Measurements from ENCODE around the gene SLC35D1. TPM values are rescaled to one million over a fixed set of nuclear protein-coding genes. Genes with fewer than 3 reads are reported as not detected.

Gene SLC35D1
- total RNA-seq (10 to 100 TPM; 16.9 to 17.7 TPM), polyA plus RNA-seq (1 to 10 TPM; 2.1 to 3.5 TPM)

GRCh38 chr1:67053785-67054772 lies at the start of gene SLC35D1:
Gene SLC35D1 (minus strand): TSS chr1:67054148. CDS start chr1:67054013, 135 bp downstream.
- peak within 1 kb of the TSS; percentile 93 to 96 (median 95) for H3K4me3 Mint-ChIP-seq
- H3K9me3 Mint-ChIP-seq: no peaks in the 10 kb centered on the region
- H3K36me3 Mint-ChIP-seq: peaks cover 7 to 27% of the 10 kb centered on the region in 2 donors
- Histone ChIP-seq H3K4me3 (ENCODE audit: low read length in 2 of 2) (peak within 1 kb of the TSS; percentile 73 to 88), H3K27ac (ENCODE audit: low read depth, low read length) (peak within 1 kb of the TSS; percentile 91), H3K36me3 (ENCODE audit: insufficient read depth, low read length) (peaks cover 2% of the 10 kb centered on the region), H3K4me1 (ENCODE audit: insufficient read depth, low read length) (peaks cover 25% of the 10 kb centered on the region), H3K27me3 (ENCODE audit: insufficient read depth, low read length) (no peaks in the 10 kb centered on the region), H3K9me3 (ENCODE audit: control insufficient read depth in 1 of 2, low read length in 2 of 2) (no peaks in the 10 kb centered on the region)
- H3K4me1 Mint-ChIP-seq: peaks cover 21 to 38% (median 28%) of the 10 kb centered on the region in 4 donors
- DNase-seq: peak; percentile 68 to 82 (median 77)
- CTCF ChIA-PET (ENCODE audit: partially characterized antibody): interaction anchor here (0.7 to 1.6 kb wide), 5 partner anchors 17 to 96 kb away, joined by 3 to 6 read pairs (median 4); no protein-coding TSS in a partner anchor
- POLR2A ChIA-PET (ENCODE audit: partially characterized antibody): interaction anchor here (0.6 to 2.9 kb wide), 23 partner anchors 9 to 631 kb away, joined by 3 to 22 read pairs (median 4); partner anchors contain the start of genes DNAI4, GADD45A, MIER1 and SERBP1
- H3K27ac Mint-ChIP-seq: peak within 1 kb of the TSS; percentile 66 to 98 (median 97)
- intact Hi-C loops (cut with micrococcal nuclease): loop anchor here (1.0 to 5.0 kb wide), 7 partner anchors 57 to 1633 kb away; partner anchors contain the start of genes DNAI4, LEPR, LEPROT and MIER1
- no peaks in the 10 kb centered on the region for H3K27me3 Mint-ChIP-seq

GRCh38 chr1:67103548-67103947 lies 49.6 kb upstream of the SLC35D1 start:
- Histone ChIP-seq H3K4me3 (ENCODE audit: low read length in 2 of 2) (no peak overlapping the region), H3K36me3 (ENCODE audit: insufficient read depth, low read length) (no peaks in the 10 kb centered on the region), H3K4me1 (ENCODE audit: insufficient read depth, low read length) (no peaks in the 10 kb centered on the region), H3K27me3 (ENCODE audit: insufficient read depth, low read length) (peaks cover 9% of the 10 kb centered on the region), H3K27ac (ENCODE audit: low read depth, low read length) (no peak overlapping the region), H3K9me3 (ENCODE audit: control insufficient read depth in 1 of 2, low read length in 2 of 2) (no peaks in the 10 kb centered on the region)
- H3K27me3 Mint-ChIP-seq: peaks cover 2 to 9% of the 10 kb centered on the region in 2 donors
- intact Hi-C loops (cut with micrococcal nuclease): no loop called here
- no peaks in the 10 kb centered on the region for H3K4me1 Mint-ChIP-seq
- H3K4me3 Mint-ChIP-seq: no peak overlapping the region
- ChIA-PET CTCF (ENCODE audit: partially characterized antibody) (no interaction called here), POLR2A (ENCODE audit: partially characterized antibody) (no interaction called here)
- no peak overlapping the region for H3K27ac Mint-ChIP-seq
- no peaks in the 10 kb centered on the region for H3K9me3 Mint-ChIP-seq
- no peak for DNase-seq
- H3K36me3 Mint-ChIP-seq: no peaks in the 10 kb centered on the region

GRCh38 chr1:67100833-67101232 lies 46.9 kb upstream of the SLC35D1 start:
- Histone ChIP-seq H3K4me3 (ENCODE audit: low read length in 2 of 2) (no peak overlapping the region), H3K4me1 (ENCODE audit: insufficient read depth, low read length) (no peaks in the 10 kb centered on the region), H3K36me3 (ENCODE audit: insufficient read depth, low read length) (no peaks in the 10 kb centered on the region), H3K27ac (ENCODE audit: low read depth, low read length) (no peak overlapping the region), H3K27me3 (ENCODE audit: insufficient read depth, low read length) (peaks cover 9% of the 10 kb centered on the region), H3K9me3 (ENCODE audit: control insufficient read depth in 1 of 2, low read length in 2 of 2) (no peaks in the 10 kb centered on the region)
- DNase-seq: no peak
- intact Hi-C loops (cut with micrococcal nuclease): no loop called here
- POLR2A ChIA-PET (ENCODE audit: partially characterized antibody): no interaction called here
- no peaks in the 10 kb centered on the region for H3K9me3 Mint-ChIP-seq
- no peaks in the 10 kb centered on the region for H3K4me1 Mint-ChIP-seq
- H3K27me3 Mint-ChIP-seq: peaks cover 2 to 8% of the 10 kb centered on the region in 2 donors
- CTCF ChIA-PET (ENCODE audit: partially characterized antibody): no interaction called here
- H3K27ac Mint-ChIP-seq: no peak overlapping the region
- no peak overlapping the region for H3K4me3 Mint-ChIP-seq
- no peaks in the 10 kb centered on the region for H3K36me3 Mint-ChIP-seq

GRCh38 chr1:67097305-67097704 lies 43.4 kb upstream of the SLC35D1 start:
- peaks cover 9% of the 10 kb centered on the region for H3K27me3 ChIP-seq (ENCODE audit: insufficient read depth, low read length)
- Mint-ChIP-seq H3K27ac (no peak overlapping the region), H3K36me3 (no peaks in the 10 kb centered on the region), H3K9me3 (no peaks in the 10 kb centered on the region), H3K4me3 (no peak overlapping the region), H3K27me3 (peaks cover 0 to 10% of the 10 kb centered on the region in 2 donors), H3K4me1 (no peaks in the 10 kb centered on the region)
- H3K4me1 ChIP-seq (ENCODE audit: insufficient read depth, low read length): no peaks in the 10 kb centered on the region
- no peak for DNase-seq
- POLR2A ChIA-PET (ENCODE audit: partially characterized antibody): no interaction called here
- intact Hi-C loops (cut with micrococcal nuclease): no loop called here
- no peaks in the 10 kb centered on the region for H3K36me3 ChIP-seq (ENCODE audit: insufficient read depth, low read length)
- CTCF ChIA-PET (ENCODE audit: partially characterized antibody): no interaction called here
- no peak overlapping the region for H3K27ac ChIP-seq (ENCODE audit: low read depth, low read length)
- H3K4me3 ChIP-seq (ENCODE audit: low read length in 2 of 2): no peak overlapping the region
- H3K9me3 ChIP-seq (ENCODE audit: control insufficient read depth in 1 of 2, low read length in 2 of 2): no peaks in the 10 kb centered on the region

- no peak for DNase-seq
- H3K36me3 ChIP-seq (ENCODE audit: insufficient read depth, low read length): no peaks in the 10 kb centered on the region
- H3K4me1 ChIP-seq (ENCODE audit: insufficient read depth, low read length): no peaks in the 10 kb centered on the region
- peaks cover 1 to 4% of the 10 kb centered on the region in 2 donors for H3K27me3 Mint-ChIP-seq
- H3K4me3 ChIP-seq (ENCODE audit: low read length in 2 of 2): no peak overlapping the region
- H3K36me3 Mint-ChIP-seq: no peaks in the 10 kb centered on the region
- no peak overlapping the region for H3K27ac Mint-ChIP-seq
- intact Hi-C loops (cut with micrococcal nuclease): no loop called here
- H3K9me3 ChIP-seq (ENCODE audit: control insufficient read depth in 1 of 2, low read length in 2 of 2): no peaks in the 10 kb centered on the region
- ChIA-PET CTCF (ENCODE audit: partially characterized antibody) (no interaction called here), POLR2A (ENCODE audit: partially characterized antibody) (no interaction called here)
- H3K4me3 Mint-ChIP-seq: no peak overlapping the region
- no peak overlapping the region for H3K27ac ChIP-seq (ENCODE audit: low read depth, low read length)
- H3K27me3 ChIP-seq (ENCODE audit: insufficient read depth, low read length): no peaks in the 10 kb centered on the region
- no peaks in the 10 kb centered on the region for H3K4me1 Mint-ChIP-seq
- H3K9me3 Mint-ChIP-seq: peaks cover 0 to 5% (median 4%) of the 10 kb centered on the region in 8 donors
Measured at GRCh38 chr1:67094191-67094590, 40.2 kb upstream of the SLC35D1 start.

GRCh38 chr1:67089685-67090208 lies 35.8 kb upstream of the SLC35D1 start:
- no peaks in the 10 kb centered on the region for H3K4me1 Mint-ChIP-seq
- Histone ChIP-seq H3K4me3 (ENCODE audit: low read length in 2 of 2) (no peak overlapping the region), H3K27me3 (ENCODE audit: insufficient read depth, low read length) (no peaks in the 10 kb centered on the region), H3K27ac (ENCODE audit: low read depth, low read length) (no peak overlapping the region), H3K9me3 (ENCODE audit: control insufficient read depth in 1 of 2, low read length in 2 of 2) (no peaks in the 10 kb centered on the region), H3K4me1 (ENCODE audit: insufficient read depth, low read length) (no peaks in the 10 kb centered on the region), H3K36me3 (ENCODE audit: insufficient read depth, low read length) (no peaks in the 10 kb centered on the region)
- ChIA-PET CTCF (ENCODE audit: partially characterized antibody) (no interaction called here), POLR2A (ENCODE audit: partially characterized antibody) (no interaction called here)
- no peak overlapping the region for H3K27ac Mint-ChIP-seq
- no peak overlapping the region for H3K4me3 Mint-ChIP-seq
- H3K9me3 Mint-ChIP-seq: peaks cover 0 to 6% (median 4%) of the 10 kb centered on the region in 8 donors
- intact Hi-C loops (cut with micrococcal nuclease): no loop called here
- no peak for DNase-seq
- peaks cover 8 to 11% of the 10 kb centered on the region in 2 donors for H3K27me3 Mint-ChIP-seq
- peaks cover 0 to 7% of the 10 kb centered on the region in 2 donors for H3K36me3 Mint-ChIP-seq

- Mint-ChIP-seq H3K4me3 (no peak overlapping the region), H3K4me1 (no peaks in the 10 kb centered on the region), H3K27ac (no peak overlapping the region), H3K36me3 (peaks cover 0 to 7% of the 10 kb centered on the region in 2 donors), H3K27me3 (peaks cover 8 to 11% of the 10 kb centered on the region in 2 donors), H3K9me3 (peaks cover 0 to 6% (median 4%) of the 10 kb centered on the region in 8 donors)
- Histone ChIP-seq H3K27me3 (ENCODE audit: insufficient read depth, low read length) (no peaks in the 10 kb centered on the region), H3K27ac (ENCODE audit: low read depth, low read length) (no peak overlapping the region), H3K36me3 (ENCODE audit: insufficient read depth, low read length) (no peaks in the 10 kb centered on the region), H3K4me3 (ENCODE audit: low read length in 2 of 2) (no peak overlapping the region), H3K4me1 (ENCODE audit: insufficient read depth, low read length) (no peaks in the 10 kb centered on the region), H3K9me3 (ENCODE audit: control insufficient read depth in 1 of 2, low read length in 2 of 2) (no peaks in the 10 kb centered on the region)
- DNase-seq: no peak
- intact Hi-C loops (cut with micrococcal nuclease): no loop called here
- CTCF ChIA-PET (ENCODE audit: partially characterized antibody): no interaction called here
- POLR2A ChIA-PET (ENCODE audit: partially characterized antibody): no interaction called here
Measured at GRCh38 chr1:67088440-67088839, 34.5 kb upstream of the SLC35D1 start.
